Gastrocnemius medialis (tissue), 4 donors: ENCODE data around the gene SLC6A6.

ENCODE experiments used
- POLR2A ChIP-seq, 2 donors: fragments of 450-650 bp; IDR thresholded peaks; one replicate each; pipeline ENCODE4 v1.6.1; 2017; ENCODE audit warnings: antibody characterized with exemption in 2 of 2, mild to moderate bottlenecking in 2 of 2, moderate library complexity in 2 of 2
- TF ChIP-seq, protein P1 (sequence below), 5 experiments: fragments of 450-650 bp in 3 of 5; fragments of 200-600 bp in 2 of 5; sonication (generic) in 2 of 5; IDR thresholded peaks in 4 of 5; conservative IDR thresholded peaks in 1 of 5; 1 replicate in 4 of 5; 2 replicates in 1 of 5; pipeline ENCODE4 v1.5.1; 2016 to 2019; ENCODE audit warnings: antibody characterized with exemption in 5 of 5, mild to moderate bottlenecking in 3 of 5, moderate library complexity in 3 of 5

DNA sequence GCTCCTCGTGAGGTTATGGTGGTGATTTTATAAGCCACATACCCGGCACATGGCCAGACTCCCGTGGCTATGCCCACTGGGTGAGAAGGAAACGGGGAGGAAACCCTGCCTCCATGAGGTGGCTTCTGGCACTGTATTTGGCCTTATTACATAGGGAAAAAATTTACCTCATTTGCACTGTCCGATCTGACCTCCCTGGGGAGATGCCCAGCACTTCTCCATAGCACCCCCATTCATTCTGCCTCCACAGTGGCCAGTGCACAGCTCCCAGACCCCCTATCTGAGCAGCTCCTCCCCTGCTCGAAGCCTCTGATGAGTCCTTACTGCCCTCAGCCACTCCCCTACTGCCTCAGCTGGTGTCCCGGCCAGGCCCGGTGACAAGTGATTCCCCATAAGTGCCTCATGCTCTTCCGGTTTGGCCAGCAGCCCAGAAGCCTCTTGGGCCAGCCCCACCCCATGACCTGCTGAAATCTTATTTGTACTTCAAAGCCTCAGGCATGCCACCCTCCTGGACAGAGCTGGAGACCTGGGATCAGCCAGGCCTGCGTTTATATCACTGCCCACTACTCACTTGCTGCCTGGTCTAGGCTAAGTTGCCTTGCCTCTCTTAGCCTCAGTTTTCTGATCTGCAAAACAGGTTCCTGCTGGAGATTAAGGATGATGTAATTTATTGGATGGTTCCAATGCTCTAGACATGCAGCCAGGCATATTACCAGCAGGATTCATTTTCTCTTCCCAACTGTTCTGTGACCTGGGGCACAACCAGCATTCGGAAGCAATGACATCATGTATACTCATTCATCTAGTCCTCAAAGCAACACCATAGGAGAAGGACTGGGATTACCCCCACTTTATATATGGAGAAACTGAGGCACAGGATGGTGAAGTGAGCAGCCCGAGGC, 30.6 kb upstream of the SLC6A6 start:
- TF ChIP-seq, protein P1, sequence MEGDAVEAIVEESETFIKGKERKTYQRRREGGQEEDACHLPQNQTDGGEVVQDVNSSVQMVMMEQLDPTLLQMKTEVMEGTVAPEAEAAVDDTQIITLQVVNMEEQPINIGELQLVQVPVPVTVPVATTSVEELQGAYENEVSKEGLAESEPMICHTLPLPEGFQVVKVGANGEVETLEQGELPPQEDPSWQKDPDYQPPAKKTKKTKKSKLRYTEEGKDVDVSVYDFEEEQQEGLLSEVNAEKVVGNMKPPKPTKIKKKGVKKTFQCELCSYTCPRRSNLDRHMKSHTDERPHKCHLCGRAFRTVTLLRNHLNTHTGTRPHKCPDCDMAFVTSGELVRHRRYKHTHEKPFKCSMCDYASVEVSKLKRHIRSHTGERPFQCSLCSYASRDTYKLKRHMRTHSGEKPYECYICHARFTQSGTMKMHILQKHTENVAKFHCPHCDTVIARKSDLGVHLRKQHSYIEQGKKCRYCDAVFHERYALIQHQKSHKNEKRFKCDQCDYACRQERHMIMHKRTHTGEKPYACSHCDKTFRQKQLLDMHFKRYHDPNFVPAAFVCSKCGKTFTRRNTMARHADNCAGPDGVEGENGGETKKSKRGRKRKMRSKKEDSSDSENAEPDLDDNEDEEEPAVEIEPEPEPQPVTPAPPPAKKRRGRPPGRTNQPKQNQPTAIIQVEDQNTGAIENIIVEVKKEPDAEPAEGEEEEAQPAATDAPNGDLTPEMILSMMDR (IDR thresholded peaks at IDR 0.05 in 4 of 5, conservative IDR thresholded peaks at IDR 0.05 in 1 of 5): peak in 1 of 5 experiments; percentile 23
- peak; percentile 67 to 73 for TF ChIP-seq POLR2A (IDR thresholded peaks at IDR 0.05)
